Testis (tissue), 3 donors: Measurements from ENCODE around the gene TDRD10. TPM values are rescaled to one million over a fixed set of nuclear protein-coding genes. Genes with fewer than 3 reads are reported as not detected.

Experiments used
- DNase-seq: peaks from one replicate; pipeline ENCODE4 v3.0.0-alpha.2; 2019
- H3K27ac ChIP-seq, 2 donors: fragments of 200-600 bp; sonication (generic); one replicate each; pipeline ENCODE4 v1.5.1; 2019
- H3K27me3 ChIP-seq: fragments of 200-600 bp; sonication (generic); one replicate; pipeline ENCODE4 v1.5.1; 2019
- H3K36me3 ChIP-seq: fragments of 200-600 bp; sonication (generic); one replicate; pipeline ENCODE4 v1.5.1; 2017; ENCODE audit warnings: low read depth; ENCODE audit errors: missing control alignments
- H3K4me1 ChIP-seq: fragments of 200-600 bp; sonication (generic); one replicate; pipeline ENCODE4 v1.5.1; 2019
- H3K4me3 ChIP-seq, 2 donors: fragments of 200-600 bp; sonication (generic); one replicate each; pipeline ENCODE4 v1.5.1; 2017 to 2019
- H3K9me3 ChIP-seq: fragments of 200-600 bp; sonication (generic); one replicate; pipeline ENCODE4 v1.5.1; 2017
- CTCF ChIP-seq, 3 experiments: fragments of 450-650 bp in 2 of 3; fragments of 200-600 bp in 1 of 3; sonication (generic) in 1 of 3; IDR thresholded peaks; one replicate each; pipeline ENCODE4 v1.5.1; 2016 to 2019; ENCODE audit warnings: antibody characterized with exemption in 3 of 3, mild to moderate bottlenecking in 2 of 3, moderate library complexity in 1 of 3
- POLR2A ChIP-seq: fragments of 450-650 bp; IDR thresholded peaks from one replicate; pipeline ENCODE4 v1.6.1; 2017; ENCODE audit warnings: antibody characterized with exemption, mild to moderate bottlenecking, moderate library complexity
- WGBS, 2 donors: methylation state at CpG; one replicate each; pipeline ENCODE4 v1.1.5; 2018; 5-methylcytosine and 5-hydroxymethylcytosine counted together
- intact Hi-C: fragments of 100-400 bp; cut with DNase I; formaldehyde crosslinking; loops from one replicate; pipeline ENCODE4 v1.15.1; 2023; ENCODE audit warnings: low total_unique reads
- polyA plus RNA-seq: library from polyadenylated mRNA; stranded (reverse); fragments of 350-450 nt; fragmentation: Illumina TruSeq; extraction: RNeasy Lipid Tissue Mini Kit (QIAGEN cat#74804); gene quantifications from one replicate; pipeline ENCODE4 v1.2.3, GENCODE V29; 2014; ENCODE audit warnings: low read depth, low replicate concordance; ENCODE audit not compliant: insufficient read depth
- total RNA-seq, 2 donors: library from RNA; depleted of rRNA; stranded (reverse); fragments of >200 nt; gene quantifications; one replicate each; pipeline ENCODE4 v1.2.3, GENCODE V29; 2016

Gene TDRD10
- total and polyA plus RNA-seq, 3 donors from 2014 or later, result 50.9 to 123 (median 60.3) TPM

DNA sequence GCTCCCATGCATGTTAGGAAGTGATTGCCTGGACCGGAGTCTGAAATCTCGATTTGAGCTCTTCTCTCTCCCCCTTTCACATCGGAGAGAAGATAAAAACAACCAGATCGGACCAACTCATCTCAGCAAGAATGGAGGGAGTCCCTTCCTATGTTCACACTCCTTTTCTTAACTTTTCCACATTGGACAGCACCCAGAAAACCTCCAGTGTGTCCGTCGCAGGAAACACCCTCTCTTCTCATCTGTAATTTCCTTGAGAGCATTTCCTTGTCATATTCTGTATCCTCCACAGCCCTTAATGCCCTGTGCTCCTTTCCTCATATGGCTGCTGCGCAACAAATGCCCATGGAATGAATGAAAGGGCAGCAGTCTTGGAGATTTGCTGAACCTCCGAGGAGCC lies 1.5 kb upstream of the TDRD10 start:
- TF ChIP-seq POLR2A (no peak), CTCF (IDR thresholded peaks at IDR 0.05) (no peak)
- intact Hi-C loops, result no loop called here
- H3K27me3 ChIP-seq, result no peaks in the 10 kb centered on the region
- H3K9me3 ChIP-seq, result no peaks in the 10 kb centered on the region
- H3K4me3 ChIP-seq, result peak overlapping the region; percentile 65 to 72
- H3K4me1 ChIP-seq, result peaks cover 5% of the 10 kb centered on the region
- no peaks in the 10 kb centered on the region for H3K36me3 ChIP-seq
- DNase-seq, result no peak
- 32 to 45% methylated on average over 8 of the region's 8 CpGs for WGBS, 2 donors
- no peak overlapping the region for H3K27ac ChIP-seq

DNA sequence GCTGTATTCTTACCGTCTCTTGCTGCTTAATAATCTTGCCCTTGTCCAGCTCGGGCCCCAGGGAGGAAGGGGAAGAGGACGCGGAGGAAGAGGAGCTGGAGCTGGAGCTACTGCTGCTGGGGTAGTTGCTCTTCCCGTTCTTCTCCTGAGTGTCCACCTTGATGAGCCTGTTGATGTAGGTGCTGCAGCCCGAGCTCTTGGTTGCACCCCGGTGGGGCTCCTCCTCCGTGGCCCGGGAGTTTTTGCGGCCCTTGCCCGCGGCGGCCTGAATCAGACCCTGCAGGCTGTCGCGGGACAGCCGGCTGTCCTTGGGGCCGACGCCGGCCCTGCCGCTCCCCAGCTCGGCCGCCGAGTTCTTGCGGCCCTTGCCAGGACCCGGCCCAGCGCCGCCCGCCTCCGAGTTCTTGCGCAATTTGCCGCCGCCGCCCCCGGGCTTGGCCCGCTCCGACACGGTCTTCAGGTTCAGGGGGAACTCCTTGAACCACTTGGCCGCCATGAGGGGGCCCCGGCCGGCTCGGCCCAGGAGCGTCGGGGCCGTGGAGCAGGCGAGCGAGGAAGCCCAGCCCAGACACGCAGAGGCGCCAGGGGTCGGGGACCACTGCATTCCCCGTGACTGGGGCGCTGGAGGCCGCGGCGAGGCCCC lies 475 bp upstream of the TDRD10 start:
- intact Hi-C loops, result no loop called here
- DNase-seq, result peak; percentile 39
- WGBS, 2 donors, result 2 to 6% methylated on average over 10 to 30 of the region's 54 CpGs

DNA sequence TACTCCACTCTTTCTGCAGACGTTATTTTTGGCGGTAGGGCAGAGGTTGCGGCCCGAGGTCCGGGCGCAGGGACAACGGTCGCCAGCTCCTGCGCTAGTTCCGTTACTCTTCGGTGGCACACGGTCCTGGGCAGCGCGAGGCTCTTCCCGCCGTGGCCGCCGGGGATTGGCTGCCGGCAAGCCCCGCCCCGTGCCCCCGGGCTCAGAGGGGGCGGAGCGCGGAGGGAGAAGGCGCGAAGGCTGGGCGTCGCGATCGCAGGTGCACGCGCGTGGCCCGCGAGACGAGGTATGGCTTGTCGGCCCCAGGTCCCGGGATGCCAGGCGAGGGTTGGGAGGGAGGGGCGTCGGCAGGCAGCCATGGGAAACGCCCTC lies 711 bp downstream of the TDRD10 start:
- DNase-seq, result peak; percentile 74
- no peak for TF ChIP-seq CTCF (IDR thresholded peaks at IDR 0.05)
- TF ChIP-seq POLR2A, result no peak

More for the DNA sequence above, 475 bp upstream of the TDRD10 start:
- H3K36me3 ChIP-seq, result no peaks in the 10 kb centered on the region
- H3K4me1 ChIP-seq, result peaks cover 5% of the 10 kb centered on the region
- H3K9me3 ChIP-seq, result no peaks in the 10 kb centered on the region
- no peak for TF ChIP-seq CTCF (IDR thresholded peaks at IDR 0.05)
- no peak for TF ChIP-seq POLR2A
- H3K27ac ChIP-seq, result peak overlapping the region; percentile 89 to 91
- peak overlapping the region; percentile 65 to 72 for H3K4me3 ChIP-seq
- no peaks in the 10 kb centered on the region for H3K27me3 ChIP-seq

GRCh38 chr1:154503898-154504297 lies 1.9 kb downstream of the TDRD10 start:
- TF ChIP-seq CTCF (IDR thresholded peaks at IDR 0.05) (no peak), POLR2A (no peak)

More for the DNA sequence above, 711 bp downstream of the TDRD10 start:
- WGBS, 2 donors, result 8 to 24% methylated on average over 20 to 35 of the region's 43 CpGs
- intact Hi-C loops, result no loop called here
- Histone ChIP-seq H3K27ac (peak overlapping the region; percentile 89 to 91), H3K4me3 (peak overlapping the region; percentile 65 to 72), H3K27me3 (no peaks in the 10 kb centered on the region), H3K36me3 (no peaks in the 10 kb centered on the region), H3K4me1 (no peaks in the 10 kb centered on the region), H3K9me3 (no peaks in the 10 kb centered on the region)

DNA sequence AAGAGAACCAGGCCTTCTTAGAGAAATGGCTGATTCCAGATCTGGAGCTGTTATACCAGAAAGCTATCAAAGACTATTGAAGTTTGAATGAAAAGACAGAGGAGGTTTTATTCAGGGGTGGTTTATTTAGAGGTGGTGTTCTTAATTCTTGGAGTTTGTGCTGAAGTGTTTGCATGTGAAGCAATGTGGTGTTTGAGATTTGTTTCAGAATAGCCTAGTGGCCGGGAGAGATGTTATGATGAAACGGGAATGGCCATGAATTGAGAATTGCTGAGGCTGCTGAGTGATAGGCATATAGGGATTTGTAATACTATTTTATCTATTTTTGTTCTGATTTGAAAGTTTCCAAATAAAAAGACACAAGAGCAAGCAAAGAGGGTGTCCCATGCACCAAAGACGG lies 10.7 kb downstream of the TDRD10 start:
- intact Hi-C loops, result no loop called here
- Histone ChIP-seq H3K9me3 (no peaks in the 10 kb centered on the region), H3K4me3 (no peak overlapping the region), H3K36me3 (no peaks in the 10 kb centered on the region), H3K4me1 (no peaks in the 10 kb centered on the region), H3K27ac (no peak overlapping the region), H3K27me3 (no peaks in the 10 kb centered on the region)
- WGBS, 2 donors, result 76 to 77% methylated on average over 3 of the region's 3 CpGs
- no peak for DNase-seq
- no peak for TF ChIP-seq POLR2A
- TF ChIP-seq CTCF (IDR thresholded peaks at IDR 0.05), result no peak

More at GRCh38 chr1:154503898-154504297, 1.9 kb downstream of the TDRD10 start:
- Histone ChIP-seq H3K27ac (no peak overlapping the region), H3K4me1 (no peaks in the 10 kb centered on the region), H3K27me3 (no peaks in the 10 kb centered on the region), H3K36me3 (no peaks in the 10 kb centered on the region), H3K9me3 (no peaks in the 10 kb centered on the region), H3K4me3 (no peak overlapping the region)
- DNase-seq, result no peak
- WGBS, 2 donors, result 71 to 74% methylated on average over 5 of the region's 5 CpGs
- intact Hi-C loops, result no loop called here
